GM19395 (cell line): Measurements from ENCODE around the gene CAPS2.
"Not testable (repeated sequence)": the region's sequence is repeated elsewhere in the genome, so short reads cannot be mapped to it uniquely, and the experiment has no call there.

Experiments
- ATAC-seq: cut with Tn5 transposase; IDR thresholded peaks from one replicate; pipeline ENCODE4 v1.9.1; 2021; ENCODE audit warnings: mild to moderate bottlenecking, moderate library complexity; ENCODE audit not compliant: unreplicated experiment

Gene CAPS2

DNA sequence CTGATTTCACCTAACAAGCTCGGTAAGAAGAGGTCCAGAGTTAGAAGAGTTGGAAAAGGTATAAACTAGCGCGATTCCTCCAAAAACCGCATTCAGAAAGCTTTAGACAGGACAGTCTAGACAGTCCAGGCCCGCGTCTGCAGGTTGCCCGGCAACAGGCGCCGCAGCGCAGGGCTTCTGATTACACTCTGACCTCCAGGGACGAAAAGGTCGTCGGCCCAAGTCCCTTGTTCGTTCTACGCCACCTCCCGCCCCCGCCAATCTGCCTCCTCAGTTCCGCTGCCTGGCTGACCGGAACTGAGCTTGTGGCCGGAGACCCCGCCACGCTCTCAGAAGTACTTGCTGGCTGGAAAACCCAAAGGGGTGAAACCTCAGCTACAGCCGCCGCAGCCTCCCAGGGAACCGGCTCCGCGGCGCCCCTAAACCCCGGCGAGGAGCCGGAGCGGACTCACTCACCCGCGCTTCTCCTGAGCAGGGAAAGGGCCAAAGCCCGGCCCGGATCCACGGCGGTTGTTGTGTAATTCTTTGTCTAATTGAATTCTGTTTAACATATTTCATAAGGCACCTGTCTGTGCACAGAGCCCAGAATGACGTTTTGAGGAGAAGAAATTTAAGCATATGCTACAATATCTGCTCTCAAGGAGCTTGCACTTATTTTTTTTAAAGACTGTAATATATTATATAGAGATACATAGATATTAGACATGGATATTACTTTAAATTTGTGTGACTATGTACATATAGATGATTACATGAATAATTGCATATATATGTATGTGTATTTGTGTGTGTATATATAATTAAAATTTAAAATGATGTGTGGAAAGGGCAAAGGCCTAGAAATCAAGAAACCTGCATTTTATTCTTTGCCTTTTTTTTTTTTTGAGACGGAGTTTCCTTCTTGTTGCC, at the start of gene CAPS2:
CAPS2 (minus strand) TSS at position 407 of the 909 bp plus-strand sequence. CDS start 3,826 bp downstream, outside the sequence.
- ATAC-seq = peak; percentile 81

DNA sequence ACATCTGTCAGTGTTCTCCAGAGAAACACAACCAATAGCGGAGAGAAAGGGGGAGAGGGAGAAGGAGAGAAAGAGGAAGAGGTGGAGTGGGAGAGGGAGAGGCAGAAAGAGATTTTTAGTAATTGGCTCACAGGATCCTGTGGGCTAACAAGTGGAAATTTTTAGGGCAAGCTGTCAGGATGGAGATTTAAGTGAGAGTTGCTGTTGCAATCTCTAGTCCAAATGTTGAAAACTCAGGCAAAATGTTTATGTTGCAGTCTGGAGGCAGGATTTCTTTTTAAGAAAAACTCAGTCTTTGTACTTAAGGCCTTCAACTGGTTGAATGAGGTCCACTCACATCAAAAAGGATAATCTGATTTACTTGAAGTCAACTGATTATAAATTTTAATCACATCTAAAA, 48.2 kb upstream of the CAPS2 start:
- ATAC-seq = no peak

GRCh38 chr12:75374971-75375370, 44.8 kb upstream of the CAPS2 start:
- ATAC-seq = no peak

DNA sequence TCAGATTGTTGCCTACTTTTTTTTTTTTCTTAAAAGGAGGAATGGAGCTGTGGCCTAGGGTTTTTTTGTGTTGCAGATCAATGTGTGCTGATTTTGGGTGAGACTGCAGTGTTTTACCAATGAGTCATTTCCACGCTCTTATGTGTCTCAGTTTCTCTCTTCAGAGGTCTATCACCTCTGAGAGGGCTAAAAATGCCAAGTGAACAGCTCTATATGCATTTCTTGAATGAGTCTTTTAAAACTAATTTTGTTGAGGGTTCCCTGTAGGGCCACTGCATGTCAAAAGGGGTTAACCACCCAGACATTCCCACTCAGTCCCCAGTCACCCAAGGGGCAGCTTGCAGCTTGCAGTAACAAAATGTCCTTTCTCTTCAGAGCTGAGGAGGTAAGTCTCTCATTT, 36.5 kb upstream of the CAPS2 start:
- ATAC-seq = peak; percentile 84

DNA sequence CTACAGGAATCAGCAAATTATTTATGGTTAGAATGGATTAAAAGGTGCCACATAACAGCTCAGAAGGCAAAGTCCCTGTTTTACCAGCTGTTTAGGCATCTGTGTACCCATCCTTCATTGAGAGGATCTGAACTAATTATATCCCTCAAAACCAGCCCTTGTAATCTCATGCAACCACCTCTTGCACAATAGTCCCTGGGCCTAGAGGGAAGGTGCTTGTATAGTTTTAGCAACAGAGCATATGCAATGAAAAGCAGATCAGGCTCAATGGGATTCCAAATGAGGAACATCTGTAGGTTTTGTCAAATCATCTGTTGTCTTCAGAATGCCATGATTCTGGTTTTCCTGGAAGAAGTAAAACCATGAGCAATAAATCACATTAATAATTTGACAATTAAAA, 34.8 kb upstream of the CAPS2 start:
- no peak for ATAC-seq

DNA sequence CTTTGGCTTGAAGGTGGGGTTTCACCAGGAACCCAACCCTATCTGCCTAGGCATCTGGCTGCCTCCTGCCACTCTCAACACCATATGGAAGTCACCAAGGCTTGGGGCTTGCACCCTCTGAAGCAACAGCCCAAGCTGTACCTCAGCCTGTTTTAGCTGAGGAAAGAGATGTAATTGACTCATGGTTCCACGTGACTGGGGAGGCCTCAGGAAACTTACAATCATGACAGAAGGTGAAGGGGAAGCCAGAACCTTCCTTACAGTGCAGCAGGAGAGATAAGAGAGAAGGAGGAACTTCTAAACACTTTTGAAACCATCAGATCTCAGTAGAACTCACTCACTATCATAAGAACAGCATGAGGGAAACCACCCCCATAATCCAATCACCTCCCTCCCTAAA, 31.3 kb upstream of the CAPS2 start:
- no peak for ATAC-seq

DNA sequence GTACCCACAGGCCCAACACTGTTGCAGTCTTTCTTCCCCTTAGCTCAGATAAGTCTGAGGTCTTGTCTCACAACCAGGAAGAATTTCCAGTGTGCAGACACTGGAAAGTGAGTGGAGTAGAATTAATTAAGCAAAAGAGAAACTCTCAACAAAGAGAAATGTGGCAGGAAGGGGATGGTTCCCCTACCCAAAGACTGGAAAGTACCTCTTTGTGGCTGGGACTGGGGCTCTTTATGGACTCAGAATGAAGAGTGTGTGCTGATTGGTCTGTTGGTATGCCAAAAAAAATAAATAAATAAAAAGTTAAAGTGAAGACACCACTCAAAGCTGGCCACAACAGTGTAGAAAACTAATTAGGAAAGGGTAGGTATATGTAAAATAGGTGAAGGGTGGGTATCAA, 30.8 kb upstream of the CAPS2 start:
- no peak for ATAC-seq

DNA sequence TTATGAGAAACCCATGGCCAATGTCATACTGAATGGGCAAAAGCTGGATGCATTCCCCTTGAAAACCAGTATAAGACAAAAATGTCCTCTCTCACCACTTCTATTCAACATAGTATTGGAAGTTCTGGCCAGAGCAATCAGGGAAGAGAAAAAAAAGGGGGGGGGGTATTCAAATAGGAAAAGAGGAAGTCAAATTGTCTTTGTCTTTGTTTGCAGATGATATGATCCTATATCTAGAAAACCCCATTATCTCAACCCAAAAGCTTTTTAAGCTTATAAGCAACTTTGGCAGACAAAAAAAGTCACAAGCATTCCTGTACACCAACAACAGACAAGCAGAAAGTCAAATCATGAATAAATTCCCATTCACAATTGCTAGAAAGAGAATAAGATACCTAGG, 23.9 kb upstream of the CAPS2 start:
- no peak for ATAC-seq

DNA sequence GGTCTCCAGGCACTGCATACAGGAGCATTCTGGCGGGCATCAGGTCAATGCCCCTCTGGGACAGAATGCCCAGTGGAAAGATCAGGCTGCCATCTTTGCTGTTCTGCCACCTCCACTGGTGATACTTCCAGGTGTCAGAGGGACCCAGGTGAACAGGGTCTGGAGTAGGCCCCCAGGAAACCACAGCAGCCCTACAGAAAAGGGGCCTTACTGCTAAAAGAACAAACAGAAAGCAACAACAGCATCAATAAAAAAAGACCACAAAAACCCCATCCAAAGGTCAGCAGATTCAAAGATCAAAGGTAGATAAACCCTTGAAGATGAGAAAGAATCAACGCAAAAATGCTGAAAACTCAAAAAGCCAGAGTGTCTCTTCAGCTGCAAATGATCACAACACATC, 20.3 kb upstream of the CAPS2 start:
- ATAC-seq = no peak

DNA sequence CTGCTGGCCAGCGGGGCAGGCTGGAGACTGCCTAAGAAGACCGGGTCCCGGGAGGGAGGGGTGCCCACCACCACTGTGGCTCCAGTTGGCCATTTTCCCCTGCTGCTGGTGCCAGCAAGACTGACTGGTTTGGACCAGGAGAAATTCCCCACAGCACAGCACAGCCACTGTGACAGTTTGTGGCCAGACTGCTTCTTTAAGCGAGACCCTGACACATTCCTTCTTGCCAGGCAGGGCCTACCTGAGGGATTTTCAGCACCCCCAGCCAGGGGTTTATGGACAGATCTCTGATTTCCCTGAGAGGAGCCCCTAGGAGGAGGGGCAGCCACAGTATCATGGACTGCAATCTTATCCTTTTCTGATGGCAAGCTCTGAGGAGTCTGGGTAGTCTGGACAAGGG, 19.8 kb upstream of the CAPS2 start:
- ATAC-seq = no peak

DNA sequence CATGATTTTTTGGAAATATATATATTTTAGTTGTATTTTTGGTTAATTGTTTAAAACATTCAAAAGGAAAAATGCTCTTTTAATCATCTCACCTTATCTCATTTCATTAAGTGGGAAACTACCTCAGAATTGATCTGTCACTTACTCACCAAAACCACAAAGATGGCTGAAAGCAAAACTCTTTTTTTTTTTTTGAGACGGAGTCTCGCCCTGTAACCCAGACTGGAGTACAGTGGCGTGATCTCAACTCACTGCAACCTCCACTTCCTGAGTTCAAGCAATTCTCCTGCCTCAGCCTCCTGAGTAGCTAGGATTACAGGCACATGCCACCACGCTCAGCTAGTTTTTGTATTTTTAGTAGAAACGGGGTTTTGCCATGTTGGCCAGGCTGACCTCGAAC, 16.1 kb upstream of the CAPS2 start:
- ATAC-seq = not testable (repeated sequence)

GRCh38 chr12:75345531-75345930, 15.4 kb upstream of the CAPS2 start:
- no peak for ATAC-seq

- ATAC-seq = no peak
Observed at GRCh38 chr12:75341873-75342272, 11.7 kb upstream of the CAPS2 start.

- peak; percentile 63 for ATAC-seq
Observed at GRCh38 chr12:75337905-75338304, 7.8 kb upstream of the CAPS2 start.

DNA sequence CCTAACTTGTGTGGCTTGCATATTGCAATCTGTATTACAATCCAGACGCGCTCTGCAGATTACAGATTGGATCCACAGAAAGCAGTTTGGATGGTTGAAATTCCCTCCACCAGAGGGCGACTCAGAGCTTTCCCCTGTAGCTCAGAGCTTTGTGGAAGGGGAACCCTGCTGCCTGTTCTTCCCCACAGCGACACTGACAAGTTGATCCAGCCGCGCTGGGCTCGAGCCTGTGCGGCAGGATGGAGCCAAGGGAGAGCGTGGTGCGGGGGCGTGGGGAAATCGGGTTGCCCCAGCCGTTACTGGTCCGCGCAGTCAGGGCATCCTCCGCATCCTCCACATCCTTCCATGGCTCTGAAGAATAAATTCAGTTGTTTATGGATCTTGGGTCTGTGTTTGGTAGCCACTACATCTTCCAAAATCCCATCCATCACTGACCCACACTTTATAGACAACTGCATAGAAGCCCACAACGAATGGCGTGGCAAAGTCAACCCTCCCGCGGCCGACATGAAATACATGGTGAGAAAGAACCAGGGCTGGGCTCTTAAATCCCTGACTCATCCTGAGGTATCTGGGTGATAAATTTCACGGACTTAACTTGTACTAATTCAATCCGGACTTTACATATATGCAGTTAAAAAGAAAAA, 4.4 kb upstream of the CAPS2 start, which contains the start of gene GLIPR1L1:
GLIPR1L1 (plus strand) TSS at position 287 of the 647 bp plus-strand sequence; CDS start at position 346, 59 bp downstream.
- peak; percentile 71 for ATAC-seq

GRCh38 chr12:75327642-75328041, 2.5 kb downstream of the CAPS2 start:
- no peak for ATAC-seq

DNA sequence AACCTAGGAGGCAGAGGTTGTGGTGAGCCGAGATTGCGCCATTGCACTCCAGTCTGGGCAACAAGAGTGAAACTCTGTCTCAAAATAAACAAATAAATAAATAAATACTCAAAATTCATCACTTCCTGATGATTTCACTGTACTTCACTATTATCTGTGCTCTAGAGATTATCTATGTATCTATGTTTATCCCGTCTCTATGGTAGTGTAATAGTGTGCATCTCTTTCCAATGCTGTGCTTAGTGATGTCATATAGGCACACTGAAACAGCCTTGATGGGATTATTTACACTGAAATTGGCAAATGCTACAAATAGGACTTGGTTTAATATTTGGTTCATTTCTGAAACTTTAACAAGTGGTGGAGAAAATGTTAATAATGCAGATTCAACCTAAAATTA, 6.5 kb downstream of the CAPS2 start:
- no peak for ATAC-seq

GRCh38 chr12:75322464-75322863, 7.7 kb downstream of the CAPS2 start:
- no peak for ATAC-seq

DNA sequence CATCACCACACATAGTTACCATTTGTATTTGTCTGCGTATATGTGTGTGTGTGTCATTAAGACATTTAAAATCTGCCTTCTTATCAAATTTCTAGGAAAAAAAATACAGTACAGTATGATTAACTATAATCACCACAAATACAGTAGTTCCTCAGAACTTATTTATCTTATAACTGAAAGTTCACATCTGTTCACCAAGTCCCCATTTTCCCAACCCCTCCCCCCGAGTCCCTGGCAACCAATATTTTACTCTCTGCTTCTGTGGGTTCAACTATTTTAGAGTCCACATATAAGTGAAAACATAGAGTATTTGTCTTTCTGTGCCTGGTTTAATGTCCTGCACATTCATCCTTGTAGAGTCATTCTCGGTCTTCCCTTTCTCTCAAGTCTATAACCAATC, 12.3 kb downstream of the CAPS2 start:
- no peak for ATAC-seq

DNA sequence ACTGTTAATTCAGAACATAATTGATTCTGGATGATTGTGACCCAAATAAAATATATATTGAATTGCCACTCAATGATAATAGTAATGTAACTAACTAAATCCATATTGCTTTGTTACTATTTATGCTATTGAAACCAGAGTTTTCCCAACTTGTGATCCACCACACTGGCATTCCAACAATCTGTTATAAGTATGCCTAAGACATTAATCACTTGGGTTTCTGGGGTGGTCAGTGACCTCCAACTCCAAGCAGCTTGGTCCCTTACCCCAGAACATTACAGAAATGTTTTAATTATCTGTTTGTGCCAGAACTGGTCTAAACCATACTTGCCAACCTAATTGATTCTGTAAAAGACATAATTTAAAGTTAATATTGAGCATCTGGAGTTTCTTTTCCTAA, 14.6 kb downstream of the CAPS2 start:
- ATAC-seq = no peak

GRCh38 chr12:75311369-75311768, 18.8 kb downstream of the CAPS2 start:
- no peak for ATAC-seq

DNA sequence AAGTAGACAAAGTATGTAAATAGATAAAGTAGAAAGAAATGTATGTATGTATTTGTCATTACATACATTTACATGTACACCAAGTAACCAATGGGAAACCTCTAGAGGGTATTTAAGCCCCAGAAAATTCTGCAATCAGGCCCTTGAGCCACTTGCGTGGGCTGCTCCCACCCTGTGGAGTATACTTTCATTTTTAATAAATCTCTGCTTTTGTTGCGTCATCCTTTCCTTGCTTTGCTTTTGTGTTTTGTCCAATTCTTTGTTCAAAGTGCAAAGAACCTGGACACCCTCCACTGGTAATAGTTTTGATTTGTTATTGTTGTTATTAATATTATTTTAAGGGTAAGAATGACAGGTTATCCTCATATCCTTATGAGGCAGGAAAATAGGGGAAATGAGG, 21.8 kb downstream of the CAPS2 start:
- no peak for ATAC-seq
